ENCODE measurements around the gene PPP1R14D.

DNA sequence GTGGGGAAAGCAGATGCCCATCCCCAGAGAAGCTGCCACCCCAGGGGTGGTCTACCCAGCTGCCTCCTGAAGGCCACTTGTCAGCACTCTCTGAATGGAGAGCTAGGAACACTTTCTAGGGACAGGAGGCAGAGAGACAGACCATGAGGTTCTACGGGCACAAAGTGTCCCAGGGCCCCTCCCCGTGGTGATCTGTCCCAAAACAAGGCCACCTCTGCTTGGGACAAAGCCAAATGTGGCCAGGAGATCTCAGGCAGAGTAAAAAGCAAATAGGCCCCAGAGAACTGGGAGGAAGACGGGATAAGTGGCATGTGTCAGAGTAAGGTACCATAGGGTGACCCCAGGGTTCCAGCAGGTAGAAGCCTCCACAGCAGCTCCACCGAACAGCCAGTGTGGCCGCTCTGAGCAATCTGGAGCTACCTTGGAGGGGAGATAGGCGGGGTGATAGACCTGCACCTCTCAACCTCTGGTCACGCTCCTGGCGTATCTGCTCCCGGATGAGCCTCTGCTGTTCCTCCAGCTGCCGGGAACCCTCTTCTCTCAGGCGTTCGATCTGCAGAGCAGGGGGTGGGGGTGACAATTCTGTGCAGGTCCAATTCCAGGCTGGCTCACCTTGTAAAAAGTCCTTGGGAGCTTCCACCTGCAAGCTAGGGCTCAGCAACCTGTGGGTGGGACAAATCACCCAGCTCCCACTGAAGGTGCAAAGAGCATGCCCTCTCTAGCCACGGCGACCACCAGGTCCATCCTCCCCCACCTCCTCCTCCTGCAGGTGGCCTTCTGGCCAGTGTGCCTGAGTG is 52.6 kb downstream of the PPP1R14D start:
- TF ChIP-seq, protein P1, sequence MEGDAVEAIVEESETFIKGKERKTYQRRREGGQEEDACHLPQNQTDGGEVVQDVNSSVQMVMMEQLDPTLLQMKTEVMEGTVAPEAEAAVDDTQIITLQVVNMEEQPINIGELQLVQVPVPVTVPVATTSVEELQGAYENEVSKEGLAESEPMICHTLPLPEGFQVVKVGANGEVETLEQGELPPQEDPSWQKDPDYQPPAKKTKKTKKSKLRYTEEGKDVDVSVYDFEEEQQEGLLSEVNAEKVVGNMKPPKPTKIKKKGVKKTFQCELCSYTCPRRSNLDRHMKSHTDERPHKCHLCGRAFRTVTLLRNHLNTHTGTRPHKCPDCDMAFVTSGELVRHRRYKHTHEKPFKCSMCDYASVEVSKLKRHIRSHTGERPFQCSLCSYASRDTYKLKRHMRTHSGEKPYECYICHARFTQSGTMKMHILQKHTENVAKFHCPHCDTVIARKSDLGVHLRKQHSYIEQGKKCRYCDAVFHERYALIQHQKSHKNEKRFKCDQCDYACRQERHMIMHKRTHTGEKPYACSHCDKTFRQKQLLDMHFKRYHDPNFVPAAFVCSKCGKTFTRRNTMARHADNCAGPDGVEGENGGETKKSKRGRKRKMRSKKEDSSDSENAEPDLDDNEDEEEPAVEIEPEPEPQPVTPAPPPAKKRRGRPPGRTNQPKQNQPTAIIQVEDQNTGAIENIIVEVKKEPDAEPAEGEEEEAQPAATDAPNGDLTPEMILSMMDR (IDR thresholded peaks at IDR 0.05) = no peak
- no peak for TF ChIP-seq POLR2A (IDR thresholded peaks at IDR 0.05)
